ENCODE results near the gene ABCD1. TPM values are rescaled to one million over a fixed set of nuclear protein-coding genes. Genes with fewer than 3 reads are reported as not detected.
"Not testable (repeated sequence)": the region's sequence is repeated elsewhere in the genome, so short reads cannot be mapped to it uniquely, and the experiment has no call there.

ABCD1 gene
- total RNA-seq, 6 experiments from 2014 or later: 8.0 to 20.8 (median 10.9) TPM

DNA sequence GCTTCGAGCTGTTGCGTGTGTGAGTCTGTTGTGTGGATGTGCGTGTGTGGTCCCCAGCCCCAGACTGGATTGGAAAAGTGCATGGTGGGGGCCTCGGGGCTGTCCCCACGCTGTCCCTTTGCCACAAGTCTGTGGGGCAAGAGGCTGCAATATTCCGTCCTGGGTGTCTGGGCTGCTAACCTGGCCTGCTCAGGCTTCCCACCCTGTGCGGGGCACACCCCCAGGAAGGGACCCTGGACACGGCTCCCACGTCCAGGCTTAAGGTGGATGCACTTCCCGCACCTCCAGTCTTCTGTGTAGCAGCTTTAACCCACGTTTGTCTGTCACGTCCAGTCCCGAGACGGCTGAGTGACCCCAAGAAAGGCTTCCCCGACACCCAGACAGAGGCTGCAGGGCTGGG is 28.6 kb upstream of the ABCD1 start:
- H3K36me3 ChIP-seq: no peaks in the 10 kb centered on the region
- WGBS (ENCODE audit: insufficient coverage, low coverage, low lambda C conversion rate, missing lambda C conversion rate): 79% methylated on average over 7 of the region's 15 CpGs
- H3K4me1 ChIP-seq: no peaks in the 10 kb centered on the region
- ATAC-seq (no peak), DNase-seq (no peak)
- no peak overlapping the region for H3K27ac ChIP-seq
- no peaks in the 10 kb centered on the region for H3K27me3 ChIP-seq
- TF ChIP-seq, protein P1, sequence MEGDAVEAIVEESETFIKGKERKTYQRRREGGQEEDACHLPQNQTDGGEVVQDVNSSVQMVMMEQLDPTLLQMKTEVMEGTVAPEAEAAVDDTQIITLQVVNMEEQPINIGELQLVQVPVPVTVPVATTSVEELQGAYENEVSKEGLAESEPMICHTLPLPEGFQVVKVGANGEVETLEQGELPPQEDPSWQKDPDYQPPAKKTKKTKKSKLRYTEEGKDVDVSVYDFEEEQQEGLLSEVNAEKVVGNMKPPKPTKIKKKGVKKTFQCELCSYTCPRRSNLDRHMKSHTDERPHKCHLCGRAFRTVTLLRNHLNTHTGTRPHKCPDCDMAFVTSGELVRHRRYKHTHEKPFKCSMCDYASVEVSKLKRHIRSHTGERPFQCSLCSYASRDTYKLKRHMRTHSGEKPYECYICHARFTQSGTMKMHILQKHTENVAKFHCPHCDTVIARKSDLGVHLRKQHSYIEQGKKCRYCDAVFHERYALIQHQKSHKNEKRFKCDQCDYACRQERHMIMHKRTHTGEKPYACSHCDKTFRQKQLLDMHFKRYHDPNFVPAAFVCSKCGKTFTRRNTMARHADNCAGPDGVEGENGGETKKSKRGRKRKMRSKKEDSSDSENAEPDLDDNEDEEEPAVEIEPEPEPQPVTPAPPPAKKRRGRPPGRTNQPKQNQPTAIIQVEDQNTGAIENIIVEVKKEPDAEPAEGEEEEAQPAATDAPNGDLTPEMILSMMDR (IDR thresholded peaks at IDR 0.05): no peak
- no peak for TF ChIP-seq POLR2A (IDR thresholded peaks at IDR 0.05)
- intact Hi-C loops (cut with DNase I): no loop called here
- no peak overlapping the region for H3K4me3 ChIP-seq
- H3K9me3 ChIP-seq: no peaks in the 10 kb centered on the region

DNA sequence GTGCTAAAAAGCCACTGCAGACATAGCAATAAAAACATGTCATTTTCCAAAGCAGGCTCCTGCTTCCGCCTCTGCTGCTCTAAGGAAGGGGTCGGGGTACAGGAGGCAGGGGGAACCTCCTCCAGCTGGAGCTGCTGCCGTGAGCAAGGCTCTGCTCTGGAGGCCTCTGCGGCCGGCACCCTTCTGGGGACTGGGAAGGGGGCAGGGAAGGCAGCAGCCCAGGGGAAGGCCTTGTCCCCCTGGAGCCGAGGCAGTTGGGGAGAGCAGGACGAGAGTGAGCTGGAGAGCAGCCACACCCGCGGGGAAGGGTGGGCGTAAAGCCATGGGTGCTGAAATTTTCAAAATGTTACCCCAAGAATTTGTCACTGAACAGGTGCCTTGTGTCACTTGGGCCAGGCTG is 28.1 kb upstream of the ABCD1 start:
- H3K4me1 ChIP-seq; H3K36me3 ChIP-seq; H3K4me3 ChIP-seq; H3K27ac ChIP-seq; DNase-seq; H3K9me3 ChIP-seq; intact Hi-C loops (cut with DNase I); H3K27me3 ChIP-seq; ATAC-seq: not testable (repeated sequence)
- 70% methylated on average over 4 of the region's 10 CpGs for WGBS (ENCODE audit: insufficient coverage, low coverage, low lambda C conversion rate, missing lambda C conversion rate)

DNA sequence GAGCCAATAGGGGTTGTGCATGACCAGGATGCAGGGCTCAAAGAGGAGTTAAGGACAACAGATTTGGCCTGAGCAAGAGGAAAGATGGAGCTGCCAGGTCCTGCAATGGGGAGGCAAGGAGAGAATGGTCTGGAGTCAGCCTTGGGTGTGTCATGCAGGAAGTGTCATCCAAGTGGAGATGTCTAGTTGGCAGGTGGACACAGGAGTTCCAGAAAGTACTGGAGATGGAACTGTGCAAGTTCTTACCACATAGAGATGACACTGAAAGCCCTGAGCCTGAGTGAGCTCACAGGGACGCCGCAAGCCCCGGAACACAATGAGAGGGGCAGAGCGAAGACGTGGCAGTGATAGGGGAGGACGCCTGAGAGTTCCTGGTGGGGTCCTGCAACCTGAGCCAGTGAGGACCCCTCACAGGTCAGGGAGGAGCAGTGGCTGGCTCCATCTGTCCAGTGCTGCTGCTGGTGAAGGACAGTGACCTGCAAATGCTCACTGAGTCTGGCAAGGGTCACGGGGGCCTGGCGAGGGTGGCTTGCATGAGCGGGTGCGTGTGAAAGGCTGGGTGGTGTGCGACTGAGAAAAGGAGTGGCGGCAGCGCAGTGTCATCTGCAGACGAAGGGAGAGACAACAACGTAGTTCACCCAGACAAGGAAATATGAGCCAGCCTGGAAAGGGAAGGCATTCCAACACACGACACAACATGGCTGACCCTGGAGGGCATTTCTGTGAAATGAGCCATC is 27.5 kb upstream of the ABCD1 start:
- 67% methylated on average over 11 of the region's 16 CpGs for WGBS (ENCODE audit: insufficient coverage, low coverage, low lambda C conversion rate, missing lambda C conversion rate)
- H3K9me3 ChIP-seq; H3K4me3 ChIP-seq; intact Hi-C loops (cut with DNase I); H3K4me1 ChIP-seq; DNase-seq; H3K36me3 ChIP-seq; H3K27ac ChIP-seq; H3K27me3 ChIP-seq; ATAC-seq: not testable (repeated sequence)

DNA sequence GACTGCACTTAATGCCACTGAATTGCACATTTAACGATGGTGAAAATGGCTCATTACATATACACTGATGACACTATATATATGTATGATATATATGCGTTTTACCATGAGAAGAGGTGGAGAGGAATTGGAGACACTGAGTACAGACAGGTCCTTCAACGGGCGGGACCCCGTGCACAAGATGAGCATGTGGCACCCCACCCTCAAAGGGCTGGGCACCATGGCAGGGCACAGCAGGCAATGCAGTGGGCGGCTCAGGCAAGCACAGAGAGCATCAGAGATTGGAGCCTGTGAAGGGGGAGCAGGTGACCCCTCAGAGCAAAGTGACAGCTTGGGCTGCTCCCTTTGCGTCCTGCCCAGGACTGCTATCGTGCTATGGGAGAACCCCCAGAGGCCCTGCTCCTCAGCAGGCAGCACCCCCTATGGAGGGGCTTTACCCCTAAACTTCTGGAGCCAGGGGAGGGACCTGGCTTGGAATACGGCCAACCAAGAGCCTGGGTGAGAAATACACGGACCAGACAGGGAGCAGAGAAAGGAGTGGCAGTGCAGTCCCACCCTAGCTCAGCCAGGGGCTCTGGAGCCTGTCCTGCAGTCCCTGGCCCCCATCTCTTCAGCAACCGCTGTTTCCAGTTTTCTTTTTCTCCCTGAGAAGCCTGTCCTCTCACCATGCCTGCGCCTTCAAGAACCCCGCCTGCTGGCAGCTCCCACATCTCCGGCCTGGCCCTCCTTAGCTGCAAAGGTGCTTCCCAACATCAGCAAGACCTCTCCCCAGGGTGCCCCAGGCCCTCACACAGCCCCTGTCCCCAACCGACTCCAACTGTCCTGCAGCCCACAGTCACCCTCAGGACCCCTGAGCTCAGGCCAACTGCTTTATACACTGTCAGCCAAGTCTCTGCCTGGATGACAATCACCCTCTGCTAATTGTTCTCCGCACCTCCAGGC is 26.5 kb upstream of the ABCD1 start:
- Histone ChIP-seq H3K27ac (no peak overlapping the region), H3K9me3 (no peaks in the 10 kb centered on the region), H3K4me1 (no peaks in the 10 kb centered on the region), H3K4me3 (no peak overlapping the region), H3K27me3 (no peaks in the 10 kb centered on the region), H3K36me3 (peaks cover 0 to 4% (median 0%) of the 10 kb centered on the region in 4 donors)
- 82% methylated on average over 10 of the region's 16 CpGs for WGBS (ENCODE audit: insufficient coverage, low coverage, low lambda C conversion rate, missing lambda C conversion rate)
- ATAC-seq (no peak), DNase-seq (no peak)
- intact Hi-C loops (cut with DNase I): no loop called here
- TF ChIP-seq, protein P1 (IDR thresholded peaks at IDR 0.05): no peak
- TF ChIP-seq POLR2A (IDR thresholded peaks at IDR 0.05): no peak

DNA sequence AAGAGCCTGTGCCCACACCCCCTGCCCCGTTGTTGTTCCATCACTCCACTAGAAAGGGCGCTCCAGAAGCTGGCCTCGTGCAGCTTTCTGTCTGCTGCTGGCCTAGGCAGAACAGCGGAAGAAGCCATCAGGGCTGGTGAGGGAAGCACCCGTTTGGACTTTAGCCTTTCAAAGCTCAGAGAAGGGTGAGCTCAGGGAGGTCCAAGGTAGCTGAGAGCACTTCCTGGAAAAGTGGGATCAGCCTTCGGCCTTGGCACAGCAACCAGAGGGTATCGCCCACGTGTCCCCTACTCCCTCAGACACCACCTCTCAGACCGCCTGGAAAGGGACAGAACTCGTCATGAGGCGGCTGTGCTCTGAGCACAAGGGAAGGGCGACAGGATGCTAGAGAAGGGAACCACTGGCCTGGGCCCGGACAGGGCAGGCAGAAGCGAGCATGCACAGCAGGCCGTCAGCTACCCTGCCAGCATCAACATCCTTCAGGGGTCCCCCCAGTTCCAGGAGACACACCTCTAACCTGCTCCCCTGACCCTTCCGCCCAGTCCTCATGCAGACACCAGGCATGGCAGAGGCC is 25.4 kb upstream of the ABCD1 start:
- H3K36me3 ChIP-seq; H3K4me1 ChIP-seq; ATAC-seq; H3K27me3 ChIP-seq; DNase-seq; H3K9me3 ChIP-seq; H3K27ac ChIP-seq; intact Hi-C loops (cut with DNase I); H3K4me3 ChIP-seq: not testable (repeated sequence)
- no CpG with 5 or more reads among the region's 16 CpGs for WGBS (ENCODE audit: insufficient coverage, low coverage, low lambda C conversion rate, missing lambda C conversion rate)

DNA sequence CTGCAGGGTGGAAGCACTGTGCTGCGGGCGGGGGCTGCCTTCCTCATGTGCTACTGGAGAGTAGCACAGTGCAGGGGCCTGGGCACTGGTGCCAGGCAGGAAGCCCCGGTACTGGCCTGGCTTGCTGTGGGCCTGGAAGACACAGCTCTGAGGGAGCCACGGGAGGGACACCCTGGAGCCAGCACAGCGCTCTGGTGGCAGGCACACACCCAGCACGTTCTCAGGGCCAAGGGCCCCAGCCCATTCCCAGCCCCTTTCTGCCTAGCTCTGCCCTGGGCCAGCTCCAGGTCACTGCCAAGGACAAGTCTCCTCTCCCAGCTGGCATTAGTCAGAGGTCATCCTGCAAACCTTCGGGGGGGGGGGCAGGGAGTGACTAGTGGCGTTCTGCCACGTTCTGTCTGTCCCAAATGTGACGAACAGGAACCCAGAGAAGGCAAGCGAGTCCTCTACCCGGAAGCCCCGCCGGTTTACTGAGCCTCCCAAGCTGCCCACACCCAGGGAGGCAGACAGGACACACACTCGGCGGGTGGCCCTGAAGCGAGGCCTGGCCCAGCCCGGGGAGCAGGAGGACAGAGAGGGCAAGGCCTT is 24.8 kb upstream of the ABCD1 start:
- H3K9me3 ChIP-seq; intact Hi-C loops (cut with DNase I); H3K27ac ChIP-seq; H3K27me3 ChIP-seq; DNase-seq; H3K4me3 ChIP-seq; H3K36me3 ChIP-seq; H3K4me1 ChIP-seq: not testable (repeated sequence)
- no CpG with 5 or more reads among the region's 18 CpGs for WGBS (ENCODE audit: insufficient coverage, low coverage, low lambda C conversion rate, missing lambda C conversion rate)
- ATAC-seq: peak in 1 of 4 donors; percentile 11
